ENCODE measurements around the gene PTGES3. TPM values are rescaled to one million over a fixed set of nuclear protein-coding genes. Genes with fewer than 3 reads are reported as not detected.

The PTGES3 gene
- total and polyA plus RNA-seq, 2 experiments from 2014 or later, result 334 to 442 TPM

- peaks cover 70% of the 10 kb centered on the region for H3K4me1 Mint-ChIP-seq
- DNase-seq (ENCODE audit: low spot score) (no peak), ATAC-seq (no peak)
- H3K27ac ChIP-seq (ENCODE audit: low read depth), result peak overlapping the region; percentile 74
- no peaks in the 10 kb centered on the region for H3K27me3 ChIP-seq (ENCODE audit: insufficient read depth)
- peaks cover 62% of the 10 kb centered on the region for H4K20me1 ChIP-seq (replicated peaks; ENCODE audit: insufficient read depth)
- H3K27ac Mint-ChIP-seq, result peak overlapping the region; percentile 74
- peaks cover 82% of the 10 kb centered on the region for H3K79me2 ChIP-seq (replicated peaks; ENCODE audit: insufficient read depth)
- H3K4me1 ChIP-seq (ENCODE audit: insufficient read depth), result peaks cover 57% of the 10 kb centered on the region
- H3K9me3 Mint-ChIP-seq, result no peaks in the 10 kb centered on the region; the same call in 2 of the 3 replicates
- H3K9me2 ChIP-seq (ENCODE audit: insufficient read depth), result peaks cover 5% of the 10 kb centered on the region; the same call in 1 of the 2 replicates
- H3F3A ChIP-seq (replicated peaks; ENCODE audit: low read depth), result 0 out of 2 replicates have a peak, but pooled peaks cover 23% of the 10 kb centered on the region
- H3K4me3 Mint-ChIP-seq, result peak overlapping the region; percentile 98
- peak overlapping the region; percentile 93 for H3K4me3 ChIP-seq
- peak overlapping the region; percentile 99 for H3K4me2 ChIP-seq
- TF ChIP-seq CREB1 (CRISPR knock-in tag; IDR thresholded peaks at IDR 0.05; ENCODE audit: low read depth), result no peak
- no peak for TF ChIP-seq ETS1 (IDR thresholded peaks at IDR 0.05)
- no peak for TF ChIP-seq REST (IDR thresholded peaks at IDR 0.05; ENCODE audit: unreplicated experiment)
- TF ChIP-seq JUNB (IDR thresholded peaks at IDR 0.05; ENCODE audit: unreplicated experiment), result no peak
- no peak for TF ChIP-seq CTCF (conservative IDR thresholded peaks at IDR 0.05; ENCODE audit: low read depth in 2 of 2)
- TF ChIP-seq STAT1 (IDR thresholded peaks at IDR 0.05; ENCODE audit: unreplicated experiment), result no peak
- TF ChIP-seq POLR2AphosphoS5 (IDR thresholded peaks at IDR 0.05; ENCODE audit: low read depth), result no peak
- no peak for TF ChIP-seq ZNF462 (CRISPR knock-in tag; IDR thresholded peaks at IDR 0.05)
- H3K36me3 ChIP-seq (ENCODE audit: insufficient read depth), result peaks cover 38% of the 10 kb centered on the region
- H3K27me3 Mint-ChIP-seq (ENCODE audit: insufficient read depth, low read depth, poor library complexity), result peaks cover 15% of the 10 kb centered on the region
- H2AFZ ChIP-seq, result no peak overlapping the region
- peaks cover 83% of the 10 kb centered on the region for H3K36me3 Mint-ChIP-seq (ENCODE audit: low read depth)
These were observed 32.7 kb upstream of the PTGES3 start for GRCh38 chr12:56720731-56721151.

Measured in GM23338 (cell line).